Stimulated activated CD4-positive, alpha-beta T cell treated with anti-CD3 and anti-CD28 coated beads, Interleukin-15, amount 100 ng/mL, for 48 hours (primary cell): ENCODE results near the gene HDGF.

ENCODE experiments used
- DNase-seq, 2 donors: peaks; one replicate each; pipeline ENCODE4 v3.0.0-alpha.2; 2020; ENCODE audit warnings: low read depth in 2 of 2

The HDGF gene

GRCh38 chr1:156746728-156747631 lies 4.5 kb downstream of the HDGF start:
- DNase-seq: no peak

- DNase-seq: no peak
Measured at GRCh38 chr1:156746406-156746727, 5.1 kb downstream of the HDGF start.

- no peak for DNase-seq
Measured at GRCh38 chr1:156745881-156746280, 5.6 kb downstream of the HDGF start.

DNA sequence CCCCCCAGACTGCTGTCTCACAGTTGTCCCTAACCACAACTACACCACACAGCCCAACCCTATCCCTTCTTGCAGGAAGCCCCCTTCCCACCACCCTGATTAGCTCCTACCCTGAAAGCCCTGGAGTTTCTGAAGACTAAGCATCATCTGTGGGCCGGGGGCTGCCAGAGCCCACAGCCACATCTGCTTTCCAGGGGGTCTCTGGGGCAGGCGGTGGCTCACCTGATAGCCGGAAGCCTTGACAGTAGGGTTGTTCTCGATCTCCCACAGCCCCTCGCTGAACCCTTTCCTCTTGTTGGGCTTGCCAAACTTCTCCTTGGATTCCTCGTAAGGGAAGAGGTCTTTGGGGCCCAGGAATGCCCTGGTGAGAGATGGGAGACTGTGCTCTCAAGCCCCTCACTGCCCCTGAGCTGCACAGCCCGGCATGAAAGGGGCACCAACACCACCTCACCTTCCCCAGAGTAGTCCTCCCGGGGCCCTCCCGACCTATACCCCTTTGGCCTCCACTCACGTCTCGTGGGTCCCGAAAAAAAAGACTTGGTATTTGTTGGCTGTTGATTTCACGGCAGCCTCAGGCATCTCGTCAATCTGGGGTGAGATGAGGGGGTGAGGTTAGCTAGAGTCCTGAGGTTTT lies 6.6 kb downstream of the HDGF start:
- no peak for DNase-seq

DNA sequence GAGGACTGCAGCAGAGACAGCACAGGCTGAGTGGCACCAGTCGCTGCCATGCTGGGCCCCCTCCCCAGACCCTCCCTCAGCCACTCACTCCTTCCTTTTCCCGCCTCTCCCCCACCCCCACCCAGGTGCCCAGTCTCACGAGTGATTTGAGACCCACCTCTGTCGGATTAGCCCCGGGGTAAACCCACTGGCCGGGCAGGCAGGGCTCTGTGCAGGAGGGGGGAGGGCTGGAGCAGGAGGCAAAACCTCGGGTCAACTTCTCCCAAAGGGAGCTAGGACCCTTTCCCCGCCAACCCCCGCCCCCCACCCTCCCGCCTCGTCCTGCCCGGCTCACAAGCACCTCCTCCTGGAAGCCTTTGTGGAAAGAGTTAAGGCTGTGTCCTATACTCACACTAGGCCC lies 7.1 kb downstream of the HDGF start:
- no peak for DNase-seq

GRCh38 chr1:156743367-156744302 lies 7.8 kb downstream of the HDGF start:
- no peak for DNase-seq

DNA sequence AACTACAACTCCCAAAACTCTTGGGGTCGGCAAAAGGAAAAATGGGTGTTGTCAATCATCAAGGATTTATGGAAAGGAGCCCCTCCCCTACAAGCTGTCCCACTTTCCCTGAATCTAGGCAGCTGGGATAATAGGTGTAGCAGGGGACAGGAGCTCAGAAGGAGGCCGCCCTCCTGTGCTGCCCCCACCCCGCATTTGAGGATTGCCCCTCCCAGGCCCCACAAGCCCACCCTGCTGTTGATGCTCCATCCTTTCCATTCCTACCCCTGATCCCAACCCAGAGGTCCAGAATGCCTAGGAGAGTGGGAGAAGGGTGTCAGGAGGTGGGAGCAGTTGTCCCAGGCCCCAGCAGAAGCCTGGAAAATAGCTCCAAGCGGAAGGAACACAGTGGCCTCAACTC lies 8.7 kb downstream of the HDGF start:
- no peak for DNase-seq

GRCh38 chr1:156742017-156742416 lies 9.5 kb downstream of the HDGF start:
- no peak for DNase-seq

- DNase-seq: no peak
Measured at GRCh38 chr1:156741481-156741983, 9.9 kb downstream of the HDGF start.

- peak; percentile 95 to 96 for DNase-seq
Measured at GRCh38 chr1:156740741-156741480, 10.6 kb downstream of the HDGF start, which contains the start of gene MRPL24. MRPL24 (minus strand) TSS chr1:156741088; CDS start chr1:156738704, 2,384 bp downstream.

DNA sequence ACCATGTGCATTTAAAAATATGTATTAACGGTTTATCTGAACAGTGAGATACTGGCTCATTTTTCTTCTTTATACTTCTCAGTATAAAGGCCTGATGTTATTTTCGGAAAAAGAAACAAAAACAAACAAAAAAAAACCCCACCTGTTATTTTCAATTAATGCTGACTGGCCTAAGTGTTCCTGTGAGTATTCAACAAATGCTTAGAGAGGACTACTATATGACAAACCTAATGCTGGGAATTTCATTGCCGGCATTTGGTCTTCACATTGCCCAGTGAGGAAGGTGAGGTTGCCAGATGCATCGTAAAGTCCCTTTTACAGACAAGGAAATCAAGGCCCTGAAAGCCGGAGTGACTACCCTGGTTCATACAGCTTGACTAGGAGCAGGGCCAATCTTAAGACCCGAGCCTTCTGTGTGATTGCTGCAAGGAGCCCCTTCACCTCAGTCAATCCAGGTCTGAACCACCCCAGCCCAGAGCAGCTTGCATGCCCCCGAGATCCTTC lies 11.2 kb downstream of the HDGF start:
- no peak for DNase-seq

DNA sequence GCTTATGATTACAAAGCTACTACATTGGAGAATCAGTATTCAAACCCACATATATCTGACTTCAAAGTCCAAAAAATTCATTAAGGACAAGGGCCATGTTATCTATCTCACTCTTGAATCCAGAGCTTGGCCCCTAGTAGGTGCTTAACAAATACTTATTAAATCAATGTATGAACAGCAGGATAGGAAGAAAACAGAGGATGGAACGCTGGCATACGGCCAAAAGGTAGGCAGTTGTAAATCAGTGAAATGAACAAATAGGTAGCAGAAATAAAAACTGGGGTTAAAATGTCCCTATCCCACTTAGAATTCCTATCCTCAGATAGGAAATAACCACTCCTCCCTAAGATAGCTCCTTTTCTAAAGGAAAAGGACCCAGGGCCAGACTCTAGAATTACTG lies 12.6 kb downstream of the HDGF start:
- DNase-seq: no peak

DNA sequence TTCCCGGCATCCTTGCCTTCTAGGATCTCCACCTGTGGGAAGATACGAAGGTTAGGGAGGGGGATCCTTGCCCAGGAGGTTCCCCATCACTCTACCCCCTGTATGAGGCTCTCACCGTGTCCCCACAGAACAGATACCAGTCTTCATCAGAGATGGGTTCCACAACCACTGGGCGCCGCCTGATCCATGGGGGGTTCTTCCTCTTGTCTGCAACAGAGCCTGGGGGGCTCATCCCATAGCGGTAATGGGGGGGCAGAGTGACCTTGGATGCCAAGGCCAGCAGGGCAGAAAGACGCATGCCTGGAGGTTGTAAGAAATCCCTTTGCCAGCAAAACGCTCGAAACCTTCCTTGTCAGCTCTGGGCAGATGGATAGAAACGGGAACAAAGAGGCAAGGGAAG lies 13.1 kb downstream of the HDGF start:
- DNase-seq: no peak

DNA sequence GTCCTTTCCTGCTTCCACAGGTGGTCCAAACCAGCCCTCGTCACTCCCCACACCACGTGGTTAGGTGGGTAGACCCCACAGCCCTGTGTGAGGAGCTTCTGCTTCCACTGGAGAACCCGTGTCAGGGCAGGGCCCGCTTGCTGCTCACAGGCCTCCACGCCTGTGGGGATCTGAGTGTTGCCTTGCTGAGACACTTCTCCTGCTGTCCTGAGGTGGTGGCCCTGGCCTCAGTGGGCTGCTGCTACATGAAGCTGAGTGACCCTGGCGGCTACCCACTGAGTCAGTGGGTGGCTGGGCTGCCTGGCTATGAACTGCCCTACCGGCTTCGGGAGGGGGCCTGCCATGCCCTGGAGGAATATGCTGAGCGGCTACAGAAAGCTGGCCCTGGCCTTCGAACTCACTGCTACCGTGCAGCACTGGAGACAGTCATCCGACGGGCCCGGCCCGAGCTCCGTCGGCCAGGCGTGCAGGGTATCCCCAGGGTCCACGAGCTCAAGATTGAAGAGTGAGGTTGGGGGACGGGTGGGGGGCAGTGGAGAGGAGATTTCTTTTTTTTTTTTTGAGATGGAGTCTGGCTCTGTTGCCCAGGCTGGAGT lies 17.4 kb downstream of the HDGF start:
- no peak for DNase-seq

- DNase-seq: peak; percentile 93 to 96
Measured at GRCh38 chr1:156728599-156729462, 22.6 kb downstream of the HDGF start, which contains the start of gene ISG20L2. ISG20L2 (minus strand) TSS chr1:156728766; CDS start chr1:156727652, 1,114 bp downstream.

GRCh38 chr1:156727926-156728598 lies 23.4 kb downstream of the HDGF start, which contains the start of gene METTL25B:
METTL25B (plus strand) TSS chr1:156728469; CDS start chr1:156729105, 636 bp downstream.
- peak; percentile 74 to 76 for DNase-seq

DNA sequence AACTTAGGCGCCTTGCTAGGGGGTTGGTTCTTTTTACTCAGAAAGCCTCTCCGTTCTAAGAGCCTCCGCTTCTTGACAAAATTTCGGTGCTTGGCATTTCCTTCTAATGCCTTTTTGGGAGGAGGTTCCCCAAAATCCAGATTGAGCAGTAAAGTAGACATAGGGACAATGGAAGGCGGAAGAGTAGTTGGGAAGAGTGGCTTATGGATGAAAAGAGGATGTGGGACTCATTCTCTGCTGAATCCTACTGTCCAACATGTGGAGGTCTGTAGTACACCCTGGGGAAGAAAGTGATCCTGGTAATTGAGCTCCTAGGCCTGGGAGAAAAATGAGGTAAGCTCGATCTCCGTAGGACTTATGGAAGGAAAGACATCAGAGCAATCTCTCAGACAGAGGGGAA lies 24.0 kb downstream of the HDGF start:
- DNase-seq: no peak

GRCh38 chr1:156726549-156727226 lies 24.8 kb downstream of the HDGF start:
- DNase-seq: peak in 1 of 2 donors; percentile 43
